Measurements from ENCODE around the gene KLHL22.

Gene KLHL22

DNA sequence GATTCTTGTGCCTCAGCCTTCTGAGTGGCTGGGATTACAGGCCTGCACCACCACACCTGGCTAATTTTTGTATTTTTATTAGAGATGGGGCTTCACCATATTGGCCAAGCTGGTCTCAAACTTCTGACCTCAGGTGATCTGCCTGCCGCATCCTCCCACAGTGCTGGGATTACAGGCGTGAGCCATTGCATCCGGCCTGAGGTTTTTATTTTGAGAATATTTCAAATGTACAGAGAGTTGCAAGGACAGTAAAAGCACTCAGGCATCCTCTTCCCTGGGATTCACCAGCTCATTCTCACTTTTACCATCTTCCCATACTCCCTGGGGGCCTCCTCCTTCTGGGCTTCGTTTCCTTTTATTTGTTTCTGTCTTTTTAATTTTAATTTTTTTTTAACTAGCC lies 24.0 kb upstream of the KLHL22 start:
- no peaks in the 10 kb centered on the region for H3F3A ChIP-seq (ENCODE audit: insufficient read depth, low read length)
- H3K9me2 ChIP-seq (replicated peaks; ENCODE audit: insufficient read depth, low read length), result no peaks in the 10 kb centered on the region
- H3K4me1 ChIP-seq (ENCODE audit: low read length), result peaks cover 9% of the 10 kb centered on the region; the same call in 1 of the 2 replicates
- H3K27ac ChIP-seq (ENCODE audit: low read length), result no peak overlapping the region
- H2AFZ ChIP-seq (ENCODE audit: low read length), result no peak overlapping the region
- H4K20me1 ChIP-seq (ENCODE audit: insufficient read depth, low read length), result peaks cover 57% of the 10 kb centered on the region
- no peaks in the 10 kb centered on the region for H3K27me3 ChIP-seq (replicated peaks; ENCODE audit: insufficient read depth, low read length)
- TF ChIP-seq EZH2 (optimal IDR thresholded peaks at IDR 0.05; ENCODE audit: low read depth, low read length) (no peak), EZH2phosphoT487 (IDR thresholded peaks at IDR 0.05; ENCODE audit: low read length) (no peak)
- TF ChIP-seq, protein P1, sequence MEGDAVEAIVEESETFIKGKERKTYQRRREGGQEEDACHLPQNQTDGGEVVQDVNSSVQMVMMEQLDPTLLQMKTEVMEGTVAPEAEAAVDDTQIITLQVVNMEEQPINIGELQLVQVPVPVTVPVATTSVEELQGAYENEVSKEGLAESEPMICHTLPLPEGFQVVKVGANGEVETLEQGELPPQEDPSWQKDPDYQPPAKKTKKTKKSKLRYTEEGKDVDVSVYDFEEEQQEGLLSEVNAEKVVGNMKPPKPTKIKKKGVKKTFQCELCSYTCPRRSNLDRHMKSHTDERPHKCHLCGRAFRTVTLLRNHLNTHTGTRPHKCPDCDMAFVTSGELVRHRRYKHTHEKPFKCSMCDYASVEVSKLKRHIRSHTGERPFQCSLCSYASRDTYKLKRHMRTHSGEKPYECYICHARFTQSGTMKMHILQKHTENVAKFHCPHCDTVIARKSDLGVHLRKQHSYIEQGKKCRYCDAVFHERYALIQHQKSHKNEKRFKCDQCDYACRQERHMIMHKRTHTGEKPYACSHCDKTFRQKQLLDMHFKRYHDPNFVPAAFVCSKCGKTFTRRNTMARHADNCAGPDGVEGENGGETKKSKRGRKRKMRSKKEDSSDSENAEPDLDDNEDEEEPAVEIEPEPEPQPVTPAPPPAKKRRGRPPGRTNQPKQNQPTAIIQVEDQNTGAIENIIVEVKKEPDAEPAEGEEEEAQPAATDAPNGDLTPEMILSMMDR (IDR thresholded peaks at IDR 0.05; ENCODE audit: low read length), result no peak
- no peak overlapping the region for H3K4me2 ChIP-seq (ENCODE audit: low read depth, low read length)
- no peak overlapping the region for H3K9ac ChIP-seq (ENCODE audit: low read length)
- H3K4me3 ChIP-seq (ENCODE audit: low read length), result no peak overlapping the region
- peaks cover 94% of the 10 kb centered on the region for H3K79me2 ChIP-seq (ENCODE audit: low read length)
- 0 out of 2 replicates have a peak, but pooled peaks cover 2% of the 10 kb centered on the region for H3K36me3 ChIP-seq (replicated peaks; ENCODE audit: insufficient read depth, low read length)
- no peak for DNase-seq
- H3K9me3 ChIP-seq (replicated peaks; ENCODE audit: insufficient read depth, low read length), result no peaks in the 10 kb centered on the region

DNA sequence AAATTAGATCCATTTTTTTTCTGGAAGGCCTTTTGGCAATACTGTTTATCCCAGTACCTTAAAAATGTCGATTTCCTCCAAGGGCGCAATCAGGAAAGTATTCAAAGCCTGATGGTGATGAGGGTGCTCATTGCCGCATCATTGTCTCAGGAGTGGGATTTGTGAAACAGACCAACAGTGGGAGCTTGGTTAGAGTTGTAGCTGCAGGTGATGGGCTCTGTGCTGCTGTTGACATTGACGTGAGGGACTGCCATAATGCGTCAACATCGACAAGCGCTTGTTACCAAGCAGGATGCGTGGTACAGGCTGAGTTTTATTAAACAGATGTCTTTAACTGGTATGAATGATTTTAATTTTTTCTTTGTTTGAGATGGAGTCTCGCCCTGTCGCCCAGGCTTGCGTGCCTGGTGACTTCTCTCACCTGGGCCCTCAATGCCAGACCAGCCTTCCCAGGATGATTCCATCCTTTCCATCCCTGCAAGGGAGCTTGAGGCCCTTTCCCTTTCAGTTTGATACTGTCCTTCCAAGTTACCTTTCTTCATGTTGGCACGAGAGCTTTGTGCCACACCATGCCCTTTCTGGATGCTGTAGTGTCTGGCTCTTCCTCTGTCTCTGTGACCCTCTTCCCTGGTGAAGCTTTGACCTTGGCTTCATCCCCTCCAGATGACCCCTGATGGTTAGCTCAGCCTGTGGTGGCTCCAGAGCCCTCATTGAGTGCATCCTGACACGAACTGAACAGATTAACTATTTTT lies 22.4 kb upstream of the KLHL22 start:
- no peaks in the 10 kb centered on the region for H3K27me3 ChIP-seq (replicated peaks; ENCODE audit: insufficient read depth, low read length)
- peaks cover 94% of the 10 kb centered on the region for H3K79me2 ChIP-seq (ENCODE audit: low read length)
- peaks cover 53% of the 10 kb centered on the region for H4K20me1 ChIP-seq (ENCODE audit: insufficient read depth, low read length)
- H3K4me3 ChIP-seq (ENCODE audit: low read length), result no peak overlapping the region
- H3K36me3 ChIP-seq (replicated peaks; ENCODE audit: insufficient read depth, low read length), result 0 out of 2 replicates have a peak, but pooled peaks cover 2% of the 10 kb centered on the region
- DNase-seq, result no peak
- no peaks in the 10 kb centered on the region for H3K9me2 ChIP-seq (replicated peaks; ENCODE audit: insufficient read depth, low read length)
- H3K9me3 ChIP-seq (replicated peaks; ENCODE audit: insufficient read depth, low read length), result no peaks in the 10 kb centered on the region
- TF ChIP-seq EZH2 (optimal IDR thresholded peaks at IDR 0.05; ENCODE audit: low read depth, low read length), result no peak
- no peaks in the 10 kb centered on the region for H3F3A ChIP-seq (ENCODE audit: insufficient read depth, low read length)
- no peak overlapping the region for H2AFZ ChIP-seq (ENCODE audit: low read length)
- no peak overlapping the region for H3K4me2 ChIP-seq (ENCODE audit: low read depth, low read length)
- H3K27ac ChIP-seq (ENCODE audit: low read length), result no peak overlapping the region
- H3K9ac ChIP-seq (ENCODE audit: low read length), result no peak overlapping the region
- H3K4me1 ChIP-seq (ENCODE audit: low read length), result 0 out of 2 replicates have a peak, but pooled peaks cover 3% of the 10 kb centered on the region

DNA sequence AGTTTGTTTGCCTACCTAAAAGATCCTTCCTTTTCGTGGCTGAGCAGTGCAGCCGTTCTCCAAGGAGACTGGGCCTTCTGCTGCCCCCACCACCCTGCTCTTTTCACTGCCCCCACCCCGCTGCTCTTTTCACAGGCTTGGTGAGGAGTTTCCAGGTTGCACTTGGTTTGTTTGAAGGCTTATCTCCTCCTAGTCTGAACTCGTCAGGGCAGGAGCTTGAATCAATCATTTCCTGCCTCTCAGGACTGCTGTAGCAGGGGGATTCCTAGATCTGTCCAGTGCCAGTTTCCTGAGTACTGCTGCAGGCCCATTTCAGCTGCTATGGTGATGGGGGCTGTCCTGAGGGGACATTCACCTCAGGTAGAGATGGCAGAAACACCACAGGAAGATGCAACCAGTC lies 21.8 kb upstream of the KLHL22 start:
- Histone ChIP-seq H3K9ac (ENCODE audit: low read length) (no peak overlapping the region), H2AFZ (ENCODE audit: low read length) (no peak overlapping the region), H3K27ac (ENCODE audit: low read length) (no peak overlapping the region), H3K79me2 (ENCODE audit: low read length) (peaks cover 93% of the 10 kb centered on the region), H3K4me3 (ENCODE audit: low read length) (no peak overlapping the region), H3K9me2 (replicated peaks; ENCODE audit: insufficient read depth, low read length) (no peaks in the 10 kb centered on the region), H3K27me3 (replicated peaks; ENCODE audit: insufficient read depth, low read length) (no peaks in the 10 kb centered on the region), H3K4me1 (ENCODE audit: low read length) (0 out of 2 replicates have a peak, but pooled peaks cover 3% of the 10 kb centered on the region), H3K9me3 (replicated peaks; ENCODE audit: insufficient read depth, low read length) (no peaks in the 10 kb centered on the region), H3K4me2 (ENCODE audit: low read depth, low read length) (no peak overlapping the region), H4K20me1 (ENCODE audit: insufficient read depth, low read length) (peaks cover 53% of the 10 kb centered on the region), H3F3A (ENCODE audit: insufficient read depth, low read length) (no peaks in the 10 kb centered on the region), H3K36me3 (replicated peaks; ENCODE audit: insufficient read depth, low read length) (0 out of 2 replicates have a peak, but pooled peaks cover 2% of the 10 kb centered on the region)
- no peak for TF ChIP-seq EZH2phosphoT487 (IDR thresholded peaks at IDR 0.05; ENCODE audit: low read length)
- TF ChIP-seq, protein P1 (IDR thresholded peaks at IDR 0.05; ENCODE audit: low read length), result no peak
- TF ChIP-seq EZH2 (optimal IDR thresholded peaks at IDR 0.05; ENCODE audit: low read depth, low read length), result no peak
- no peak for DNase-seq

DNA sequence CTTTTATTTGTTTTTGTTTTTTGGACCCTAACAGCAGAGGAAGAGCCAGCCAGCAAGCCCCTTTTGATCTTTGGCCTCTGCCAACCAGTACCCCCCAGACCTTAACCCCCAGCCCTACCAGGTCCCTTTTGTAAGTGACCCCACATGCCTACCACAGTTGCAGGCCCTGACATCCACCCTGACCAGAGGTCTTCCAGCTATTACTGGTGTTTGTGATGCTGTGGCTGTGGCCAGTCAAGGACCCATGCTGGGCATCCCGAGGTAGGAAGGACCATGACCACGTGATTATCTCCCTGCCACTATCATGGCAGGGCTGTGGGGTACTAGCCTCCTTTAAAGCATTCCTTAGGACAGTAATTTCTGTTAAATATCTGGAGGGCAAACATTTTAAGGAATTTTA lies 20.8 kb upstream of the KLHL22 start:
- DNase-seq, result no peak
- Histone ChIP-seq H3K79me2 (ENCODE audit: low read length) (peaks cover 95% of the 10 kb centered on the region), H3K36me3 (replicated peaks; ENCODE audit: insufficient read depth, low read length) (0 out of 2 replicates have a peak, but pooled peaks cover 2% of the 10 kb centered on the region)

More for the DNA sequence above, 20.8 kb upstream of the KLHL22 start:
- H3K9me3 ChIP-seq (replicated peaks; ENCODE audit: insufficient read depth, low read length), result no peaks in the 10 kb centered on the region
- H3K9ac ChIP-seq (ENCODE audit: low read length), result no peak overlapping the region
- no peak overlapping the region for H2AFZ ChIP-seq (ENCODE audit: low read length)
- no peaks in the 10 kb centered on the region for H3K27me3 ChIP-seq (replicated peaks; ENCODE audit: insufficient read depth, low read length)
- H3F3A ChIP-seq (ENCODE audit: insufficient read depth, low read length), result no peaks in the 10 kb centered on the region
- no peak overlapping the region for H3K27ac ChIP-seq (ENCODE audit: low read length)
- H3K4me3 ChIP-seq (ENCODE audit: low read length), result no peak overlapping the region
- TF ChIP-seq EZH2phosphoT487 (IDR thresholded peaks at IDR 0.05; ENCODE audit: low read length), result no peak
- no peak for TF ChIP-seq EZH2 (optimal IDR thresholded peaks at IDR 0.05; ENCODE audit: low read depth, low read length)
- TF ChIP-seq, protein P1 (IDR thresholded peaks at IDR 0.05; ENCODE audit: low read length), result no peak
- peaks cover 49% of the 10 kb centered on the region for H4K20me1 ChIP-seq (ENCODE audit: insufficient read depth, low read length)
- H3K4me1 ChIP-seq (ENCODE audit: low read length), result no peaks in the 10 kb centered on the region
- H3K4me2 ChIP-seq (ENCODE audit: low read depth, low read length), result no peak overlapping the region
- H3K9me2 ChIP-seq (replicated peaks; ENCODE audit: insufficient read depth, low read length), result no peaks in the 10 kb centered on the region
